Keratinocyte (primary cell): Measurements from ENCODE around the gene NSMCE3. TPM values are rescaled to one million over a fixed set of nuclear protein-coding genes. Genes with fewer than 3 reads are reported as not detected.

Experiments
- DNase-seq: peaks from one replicate; pipeline ENCODE4 v3.0.0-alpha.2; 2011; ENCODE audit warnings: low read depth, missing footprints, low spot score
- FAIRE-seq: peaks from 2 replicates; lab custom pipeline; 2011; peaks lifted over from hg19 to GRCh38; lab: Jason Lieb, UNC
- H2AFZ ChIP-seq: 2 replicates; pipeline ENCODE4 v1.6.0; 2012; ENCODE audit warnings: low read length, control low read depth, inconsistent platforms; ENCODE audit not compliant: control insufficient read depth
- H3K27ac ChIP-seq: 2 replicates; pipeline ENCODE4 v1.5.1; 2011; ENCODE audit warnings: low read length; ENCODE audit not compliant: control insufficient read depth, insufficient read depth
- H3K27me3 ChIP-seq: 3 replicates; pipeline ENCODE4 v1.6.0; 2011; ENCODE audit warnings: low read length; ENCODE audit not compliant: control insufficient read depth, insufficient read depth; ENCODE audit errors: extremely low read depth
- H3K36me3 ChIP-seq, 2 experiments: 2 replicates in 1 of 2; 3 replicates in 1 of 2; pipeline ENCODE4 v1.5.1; 2011; ENCODE audit warnings: low read length in 2 of 2, mild to moderate bottlenecking in 1 of 2; ENCODE audit not compliant: control insufficient read depth in 2 of 2, insufficient read depth in 2 of 2; ENCODE audit errors: extremely low read depth in 1 of 2
- H3K4me1 ChIP-seq: 3 replicates; pipeline ENCODE4 v1.5.1; 2011; ENCODE audit warnings: low read length; ENCODE audit not compliant: control insufficient read depth, insufficient read depth; ENCODE audit errors: extremely low read depth
- H3K4me2 ChIP-seq: 3 replicates; pipeline ENCODE4 v1.6.0; 2011; ENCODE audit warnings: low read depth, low read length; ENCODE audit not compliant: control insufficient read depth, insufficient read depth; ENCODE audit errors: extremely low read depth
- H3K4me3 ChIP-seq, 3 experiments: fragments of 200-600 bp in 1 of 3; sonication (generic) in 1 of 3; 2 replicates in 2 of 3; 3 replicates in 1 of 3; pipeline ENCODE4 v1.5.1; 2011 to 2016; ENCODE audit warnings: low read length in 3 of 3, mild to moderate bottlenecking in 3 of 3, control low read depth in 2 of 3, inconsistent platforms in 1 of 3, low read depth in 1 of 3, mixed read lengths in 1 of 3, mixed run types in 1 of 3, moderate library complexity in 1 of 3; ENCODE audit not compliant: control insufficient read depth in 2 of 3, insufficient read depth in 2 of 3; ENCODE audit errors: extremely low read depth in 1 of 3
- H3K79me2 ChIP-seq: 2 replicates; pipeline ENCODE4 v1.6.0; 2012; ENCODE audit warnings: low read length; ENCODE audit not compliant: control insufficient read depth, insufficient read depth
- H3K9ac ChIP-seq: 3 replicates; pipeline ENCODE4 v1.6.0; 2011; ENCODE audit warnings: low read length; ENCODE audit not compliant: control insufficient read depth, insufficient read depth; ENCODE audit errors: extremely low read depth
- H3K9me1 ChIP-seq: 3 replicates; pipeline ENCODE4 v1.6.0; 2011; ENCODE audit warnings: low read length; ENCODE audit not compliant: control insufficient read depth, insufficient read depth; ENCODE audit errors: extremely low read depth
- H3K9me3 ChIP-seq: 2 replicates; pipeline ENCODE4 v1.5.1; 2012; ENCODE audit warnings: low read depth, low read length; ENCODE audit not compliant: control insufficient read depth
- H4K20me1 ChIP-seq: 3 replicates; pipeline ENCODE4 v1.6.0; 2011; ENCODE audit warnings: low read length; ENCODE audit not compliant: control insufficient read depth, insufficient read depth; ENCODE audit errors: extremely low read depth
- CTCF ChIP-seq, 3 experiments: IDR thresholded peaks in 1 of 3; conservative IDR thresholded peaks in 1 of 3; optimal IDR thresholded peaks in 1 of 3; 2 replicates in 2 of 3; 3 replicates in 1 of 3; pipeline versions ENCODE3 to v1.5.1; 2011; ENCODE audit warnings: low read length in 3 of 3, mild to moderate bottlenecking in 3 of 3, moderate library complexity in 2 of 3, control low read depth in 1 of 3, inconsistent platforms in 1 of 3; ENCODE audit not compliant: insufficient read depth in 2 of 3; ENCODE audit errors: extremely low read depth in 1 of 3
- EZH2 ChIP-seq: IDR thresholded peaks from one replicate; pipeline ENCODE4 v1.6.1; 2012; ENCODE audit warnings: inconsistent platforms, mild to moderate bottlenecking, low read length, moderate library complexity
- dilution Hi-C: fragments of 300-500 bp; cut with MboI; formaldehyde crosslinking; loops from one replicate; pipeline ENCODE4 v1.7.0; 2020; ENCODE audit warnings: low sequenced_read_pairs; ENCODE audit not compliant: extremely low pct_ligation_motif_present
- polyA plus RNA-seq, 5 experiments: library from polyadenylated mRNA; depleted of rRNA in 3 of 5; stranded (reverse) in 3 of 5; stranded (forward) in 1 of 5; unstranded in 1 of 5; fragments of >200 nt; gene quantifications; 1 replicate in 1 of 5; 2 replicates in 3 of 5; 3 replicates in 1 of 5; pipeline versions ENCODE4 v1.2.1 to v1.2.3, GENCODE V29; 2011 to 2012; ENCODE audit warnings: missing spikeins in 2 of 5, low read depth in 1 of 5, low replicate concordance in 1 of 5

NSMCE3 gene
- polyA plus RNA-seq, 1 donor (not counting 4 experiments of a cell fraction or from before 2014, with no cell fraction given) = 8.4 TPM

DNA sequence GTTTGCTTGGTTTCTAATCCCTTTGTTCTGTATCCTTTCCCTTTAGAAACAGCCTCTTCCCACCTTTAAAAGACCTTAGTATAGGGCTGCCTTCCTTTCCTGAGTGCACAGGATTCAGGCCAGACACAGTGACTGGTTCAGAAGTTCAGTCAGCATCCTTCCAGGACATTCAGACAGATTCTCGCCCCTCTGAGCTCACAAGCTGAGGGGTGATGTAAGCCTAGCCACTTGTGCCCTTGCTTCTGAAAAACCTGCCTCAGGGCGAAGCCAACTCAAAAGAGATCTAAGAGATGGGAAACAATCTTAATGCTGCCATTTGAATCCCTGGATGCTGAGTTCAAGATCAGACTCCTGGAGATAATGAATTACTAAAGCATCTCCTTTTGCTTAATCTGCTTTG is 6.7 kb upstream of the NSMCE3 start:
- TF ChIP-seq CTCF (optimal IDR thresholded peaks at IDR 0.05 in 1 of 3, IDR thresholded peaks at IDR 0.05 in 1 of 3, conservative IDR thresholded peaks at IDR 0.05 in 1 of 3; ENCODE audit: extremely low read depth in 1 of 3, insufficient read depth in 2 of 3, low read length in 3 of 3) = no peak
- TF ChIP-seq EZH2 = no peak
- no peak overlapping the region for H2AFZ ChIP-seq
- FAIRE-seq = no peak

GRCh38 chr15:29275855-29276254 is 6.2 kb upstream of the NSMCE3 start:
- no peak overlapping the region for H2AFZ ChIP-seq
- no peaks in the 10 kb centered on the region for H4K20me1 ChIP-seq
- no peak overlapping the region for H3K9ac ChIP-seq
- dilution Hi-C loops = no loop called here
- no peak for FAIRE-seq
- H3K4me1 ChIP-seq = peaks cover 22% of the 10 kb centered on the region
- H3K9me1 ChIP-seq = no peaks in the 10 kb centered on the region
- H3K4me3 ChIP-seq = no peak overlapping the region
- H3K79me2 ChIP-seq = no peaks in the 10 kb centered on the region
- H3K27me3 ChIP-seq = no peaks in the 10 kb centered on the region
- no peaks in the 10 kb centered on the region for H3K36me3 ChIP-seq
- no peak for TF ChIP-seq CTCF (optimal IDR thresholded peaks at IDR 0.05 in 1 of 3, IDR thresholded peaks at IDR 0.05 in 1 of 3, conservative IDR thresholded peaks at IDR 0.05 in 1 of 3; ENCODE audit: extremely low read depth in 1 of 3, insufficient read depth in 2 of 3, low read length in 3 of 3)
- no peak overlapping the region for H3K27ac ChIP-seq
- no peak overlapping the region for H3K4me2 ChIP-seq
- H3K9me3 ChIP-seq = no peaks in the 10 kb centered on the region
- no peak for DNase-seq

More for the DNA sequence above, 6.7 kb upstream of the NSMCE3 start:
- Histone ChIP-seq H3K4me3 (no peak overlapping the region), H3K27ac (no peak overlapping the region), H3K9me1 (no peaks in the 10 kb centered on the region), H3K4me1 (peaks cover 18% of the 10 kb centered on the region), H4K20me1 (no peaks in the 10 kb centered on the region), H3K27me3 (no peaks in the 10 kb centered on the region), H3K36me3 (no peaks in the 10 kb centered on the region), H3K79me2 (no peaks in the 10 kb centered on the region), H3K9me3 (no peaks in the 10 kb centered on the region), H3K4me2 (no peak overlapping the region), H3K9ac (no peak overlapping the region)
- DNase-seq = no peak
- dilution Hi-C loops = no loop called here
